K562 (cell line): Measurements from ENCODE around the gene ZNF234. TPM values are rescaled to one million over a fixed set of nuclear protein-coding genes. Genes with fewer than 3 reads are reported as not detected.

Experiments
- ARID1B ChIP-seq: fragments of 450-650 bp; IDR thresholded peaks from 2 replicates; pipeline ENCODE4 v1.6.1; 2016; ENCODE audit warnings: antibody characterized with exemption, mild to moderate bottlenecking, inconsistent platforms
- DIDO1 ChIP-seq: fragments of 450-650 bp; IDR thresholded peaks from 2 replicates; pipeline ENCODE4 v1.6.1; 2016; ENCODE audit warnings: low read depth, missing biosample characterization, missing genetic modification characterization
- EHMT2 ChIP-seq: fragments of 450-650 bp; IDR thresholded peaks from 2 replicates; pipeline ENCODE4 v1.6.1; 2018; ENCODE audit warnings: antibody characterized with exemption
- FOXA3 ChIP-seq, 2 experiments: fragments of 450-650 bp in 1 of 2; sonication (generic) in 1 of 2; formaldehyde crosslinking; IDR thresholded peaks in 1 of 2; conservative IDR thresholded peaks in 1 of 2; 2 replicates each; pipeline versions ENCODE4 v1.4.0 to v1.8.0; 2020 to 2022; ENCODE audit warnings: mild to moderate bottlenecking in 2 of 2, missing genetic modification reagents in 1 of 2
- FOXK2 ChIP-seq, 2 experiments: fragments of 450-650 bp; IDR thresholded peaks in 1 of 2; conservative IDR thresholded peaks in 1 of 2; 2 replicates each; pipeline ENCODE4 v1.6.1; 2016; ENCODE audit warnings: low read depth in 2 of 2, mild to moderate bottlenecking in 1 of 2
- NFE2L1 ChIP-seq: fragments of 450-650 bp; IDR thresholded peaks from 2 replicates; pipeline ENCODE4 v1.6.1; 2016; ENCODE audit warnings: missing genetic modification characterization, low read depth, mild to moderate bottlenecking, missing compliant biosample characterization, moderate library complexity, borderline replicate concordance
- POLR3A ChIP-seq: IDR thresholded peaks from 2 replicates; pipeline ENCODE4 v1.6.1; 2011; ENCODE audit warnings: borderline replicate concordance, mild to moderate bottlenecking, moderate library complexity; ENCODE audit not compliant: insufficient read length, insufficient read depth; ENCODE audit errors: extremely low read depth
- RFX5 ChIP-seq: IDR thresholded peaks from 2 replicates; pipeline ENCODE4 v1.6.1; 2011; ENCODE audit warnings: low read depth, mild to moderate bottlenecking, improper control_type of control experiment, low read length
- TCF7L2 ChIP-seq: fragments of 150-350 bp; IDR thresholded peaks from 2 replicates; pipeline ENCODE4 v1.6.1; 2016; ENCODE audit warnings: low read depth, mild to moderate bottlenecking, low read length, moderate library complexity
- XRCC5 ChIP-seq: fragments of 200-400 bp; formaldehyde crosslinking; IDR thresholded peaks from 2 replicates; pipeline ENCODE4 v1.6.1; 2017; ENCODE audit warnings: low read depth, mild to moderate bottlenecking, low read length
- YY1 ChIP-seq, 3 experiments: IDR thresholded peaks; 2 replicates each; pipeline ENCODE4 v1.6.1; 2011; ENCODE audit warnings: low read length in 2 of 3, mild to moderate bottlenecking in 2 of 3, moderate library complexity in 2 of 3, borderline replicate concordance in 1 of 3, control low read depth in 1 of 3, low read depth in 1 of 3; ENCODE audit not compliant: insufficient read depth in 3 of 3, insufficient replicate concordance in 2 of 3, control insufficient read depth in 1 of 3, insufficient read length in 1 of 3; ENCODE audit errors: extremely low read depth in 1 of 3
- ZEB2 ChIP-seq: fragments of 450-650 bp; IDR thresholded peaks from 2 replicates; pipeline ENCODE4 v1.6.1; 2016
- ZNF121 ChIP-seq: sonication (generic); formaldehyde crosslinking; conservative IDR thresholded peaks from 2 replicates; pipeline ENCODE4 v1.8.0; 2022; ENCODE audit warnings: missing genetic modification reagents
- ZNF431 ChIP-seq: sonication (generic); formaldehyde crosslinking; IDR thresholded peaks from 2 replicates; pipeline ENCODE4 v1.8.0; 2022; ENCODE audit warnings: mild to moderate bottlenecking, missing genetic modification reagents
- polyA plus RNA-seq, 8 experiments: library from polyadenylated mRNA; depleted of rRNA in 4 of 8; stranded (reverse) in 5 of 8; unstranded in 3 of 8; fragments of >200 nt; fragmentation: Nextera tagmentation in 2 of 8; fragmentation: Illumina TruSeq in 1 of 8; extraction: Ambion mirVana in 2 of 8; extraction: Trizol in 1 of 8; gene quantifications; 2 replicates each; pipeline versions ENCODE4 v1.2.1 to v1.2.3, GENCODE V29; 2011 to 2014; ENCODE audit warnings: inconsistent platforms in 1 of 8, missing spikeins in 1 of 8
- total RNA-seq, 7 experiments: library from RNA; depleted of rRNA in 6 of 7; stranded (reverse); fragments of >200 nt in 6 of 7; fragmentation: Illumina TruSeq in 2 of 7; extraction: Trizol in 2 of 7; gene quantifications; 2 replicates each; pipeline versions ENCODE4 v1.2.1 to v1.2.3, GENCODE V29; 2011 to 2021; ENCODE audit warnings: low replicate concordance in 1 of 7
- TF ChIP-seq, protein P1 (sequence below): fragments of 450-650 bp; IDR thresholded peaks from 2 replicates; pipeline ENCODE4 v1.6.1; 2016; ENCODE audit warnings: low read depth
- TF ChIP-seq, protein P2 (sequence below): fragments of 250-450 bp; sonication (Bioruptor Pico); IDR thresholded peaks from 2 replicates; pipeline ENCODE4 v1.6.1; 2021; ENCODE audit warnings: mild to moderate bottlenecking
- TF ChIP-seq, protein P3 (sequence below): fragments of 450-650 bp; IDR thresholded peaks from 2 replicates; pipeline ENCODE4 v1.6.1; 2016; ENCODE audit warnings: low read depth, mild to moderate bottlenecking, moderate library complexity

The ZNF234 gene
- total and polyA plus RNA-seq, 9 of the 15 experiments (the other 6 are each of a cell fraction or from before 2014, with no cell fraction given), result 0.82 to 2.9 (median 1.5) TPM

DNA sequence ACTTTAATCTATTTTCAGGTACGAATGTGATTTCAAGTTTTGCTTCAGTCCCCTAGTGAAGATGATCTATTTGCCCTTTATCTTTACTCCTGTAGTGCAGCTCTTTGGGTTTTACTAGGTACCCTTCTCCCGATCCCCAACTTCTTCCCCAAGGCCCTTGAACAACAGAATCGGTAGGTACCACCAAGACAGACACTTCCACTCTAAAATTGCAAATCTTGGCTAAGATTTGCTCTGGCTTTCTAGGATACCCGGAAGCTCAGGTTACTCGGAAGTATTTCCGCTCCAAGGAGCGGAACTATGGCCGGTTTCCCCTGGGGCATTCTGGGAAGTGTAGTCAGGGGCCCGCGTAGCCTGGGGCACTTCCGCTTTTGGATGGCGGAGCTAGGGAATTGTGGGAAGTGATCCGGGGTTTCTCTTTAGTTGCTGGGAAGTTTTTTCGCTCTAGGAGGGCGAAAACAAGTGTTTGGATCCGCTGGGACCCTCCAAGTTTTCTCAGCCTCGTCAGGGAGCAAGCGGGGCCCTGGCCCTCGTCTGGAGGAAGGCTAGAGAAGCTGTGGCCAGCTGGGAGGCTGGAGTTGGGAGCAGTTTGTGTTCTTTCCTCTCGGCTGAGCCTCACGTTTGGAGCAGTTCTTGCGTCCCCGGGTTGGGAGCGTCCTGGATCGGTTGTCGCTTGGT is 65.9 kb downstream of the ZNF234 start (continued):
- TF ChIP-seq, protein P1, sequence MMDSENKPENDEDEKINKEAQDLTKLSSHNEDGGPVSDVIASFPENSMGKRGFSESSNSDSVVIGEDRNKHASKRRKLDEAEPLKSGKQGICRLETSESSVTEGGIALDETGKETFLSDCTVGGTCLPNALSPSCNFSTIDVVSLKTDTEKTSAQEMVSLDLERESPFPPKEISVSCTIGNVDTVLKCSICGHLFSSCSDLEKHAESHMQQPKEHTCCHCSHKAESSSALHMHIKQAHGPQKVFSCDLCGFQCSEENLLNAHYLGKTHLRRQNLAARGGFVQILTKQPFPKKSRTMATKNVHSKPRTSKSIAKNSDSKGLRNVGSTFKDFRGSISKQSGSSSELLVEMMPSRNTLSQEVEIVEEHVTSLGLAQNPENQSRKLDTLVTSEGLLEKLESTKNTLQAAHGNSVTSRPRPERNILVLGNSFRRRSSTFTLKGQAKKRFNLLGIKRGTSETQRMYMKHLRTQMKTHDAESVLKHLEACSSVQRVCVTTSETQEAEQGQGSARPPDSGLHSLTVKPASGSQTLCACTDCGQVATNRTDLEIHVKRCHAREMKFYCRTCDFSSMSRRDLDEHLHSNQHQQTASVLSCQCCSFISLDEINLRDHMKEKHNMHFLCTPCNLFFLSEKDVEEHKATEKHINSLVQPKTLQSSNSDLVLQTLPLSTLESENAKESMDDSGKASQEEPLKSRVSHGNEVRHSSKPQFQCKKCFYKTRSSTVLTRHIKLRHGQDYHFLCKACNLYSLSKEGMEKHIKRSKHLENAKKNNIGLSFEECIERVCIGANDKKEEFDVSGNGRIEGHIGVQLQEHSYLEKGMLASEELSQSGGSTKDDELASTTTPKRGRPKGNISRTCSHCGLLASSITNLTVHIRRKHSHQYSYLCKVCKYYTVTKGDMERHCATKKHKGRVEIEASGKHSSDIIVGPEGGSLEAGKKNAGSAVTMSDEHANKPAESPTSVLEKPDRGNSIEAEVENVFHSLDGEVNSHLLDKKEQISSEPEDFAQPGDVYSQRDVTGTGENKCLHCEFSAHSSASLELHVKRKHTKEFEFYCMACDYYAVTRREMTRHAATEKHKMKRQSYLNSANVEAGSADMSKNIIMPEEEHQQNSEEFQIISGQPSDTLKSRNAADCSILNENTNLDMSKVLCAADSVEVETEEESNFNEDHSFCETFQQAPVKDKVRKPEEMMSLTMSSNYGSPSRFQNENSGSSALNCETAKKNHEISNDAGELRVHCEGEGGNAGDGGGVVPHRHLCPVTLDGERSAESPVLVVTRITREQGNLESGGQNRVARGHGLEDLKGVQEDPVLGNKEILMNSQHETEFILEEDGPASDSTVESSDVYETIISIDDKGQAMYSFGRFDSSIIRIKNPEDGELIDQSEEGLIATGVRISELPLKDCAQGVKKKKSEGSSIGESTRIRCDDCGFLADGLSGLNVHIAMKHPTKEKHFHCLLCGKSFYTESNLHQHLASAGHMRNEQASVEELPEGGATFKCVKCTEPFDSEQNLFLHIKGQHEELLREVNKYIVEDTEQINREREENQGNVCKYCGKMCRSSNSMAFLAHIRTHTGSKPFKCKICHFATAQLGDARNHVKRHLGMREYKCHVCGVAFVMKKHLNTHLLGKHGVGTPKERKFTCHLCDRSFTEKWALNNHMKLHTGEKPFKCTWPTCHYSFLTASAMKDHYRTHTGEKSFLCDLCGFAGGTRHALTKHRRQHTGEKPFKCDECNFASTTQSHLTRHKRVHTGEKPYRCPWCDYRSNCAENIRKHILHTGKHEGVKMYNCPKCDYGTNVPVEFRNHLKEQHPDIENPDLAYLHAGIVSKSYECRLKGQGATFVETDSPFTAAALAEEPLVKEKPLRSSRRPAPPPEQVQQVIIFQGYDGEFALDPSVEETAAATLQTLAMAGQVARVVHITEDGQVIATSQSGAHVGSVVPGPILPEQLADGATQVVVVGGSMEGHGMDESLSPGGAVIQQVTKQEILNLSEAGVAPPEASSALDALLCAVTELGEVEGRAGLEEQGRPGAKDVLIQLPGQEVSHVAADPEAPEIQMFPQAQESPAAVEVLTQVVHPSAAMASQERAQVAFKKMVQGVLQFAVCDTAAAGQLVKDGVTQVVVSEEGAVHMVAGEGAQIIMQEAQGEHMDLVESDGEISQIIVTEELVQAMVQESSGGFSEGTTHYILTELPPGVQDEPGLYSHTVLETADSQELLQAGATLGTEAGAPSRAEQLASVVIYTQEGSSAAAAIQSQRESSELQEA, result no peak
- peak; percentile 97 for TF ChIP-seq EHMT2
- no peak for TF ChIP-seq NFE2L1 (tag)
- no peak for TF ChIP-seq FOXA3 (CRISPR knock-in tag; conservative IDR thresholded peaks at IDR 0.05 in 1 of 2, IDR thresholded peaks at IDR 0.05 in 1 of 2)
- no peak for TF ChIP-seq XRCC5
- no peak for TF ChIP-seq ARID1B
- peak; percentile 23 to 91 (median 78) for TF ChIP-seq YY1 (IDR thresholded peaks at IDR 0.05; ENCODE audit: borderline replicate concordance in 1 of 3, control insufficient read depth in 1 of 3, extremely low read depth in 1 of 3, insufficient read depth in 3 of 3, insufficient read length in 1 of 3, insufficient replicate concordance in 2 of 3, low read depth in 1 of 3, low read length in 2 of 3)
- no peak for TF ChIP-seq RFX5
- 0 out of 4 replicates have a peak, but pooled peaks of 1 of the 2 experiments have one; percentile 16 for TF ChIP-seq FOXK2 (conservative IDR thresholded peaks at IDR 0.05 in 1 of 2, IDR thresholded peaks at IDR 0.05 in 1 of 2; ENCODE audit: low read depth in 2 of 2)
- TF ChIP-seq TCF7L2, result no peak
- TF ChIP-seq DIDO1, result peak; percentile 71
- no peak for TF ChIP-seq ZEB2
- no peak for TF ChIP-seq POLR3A
- TF ChIP-seq, protein P2, sequence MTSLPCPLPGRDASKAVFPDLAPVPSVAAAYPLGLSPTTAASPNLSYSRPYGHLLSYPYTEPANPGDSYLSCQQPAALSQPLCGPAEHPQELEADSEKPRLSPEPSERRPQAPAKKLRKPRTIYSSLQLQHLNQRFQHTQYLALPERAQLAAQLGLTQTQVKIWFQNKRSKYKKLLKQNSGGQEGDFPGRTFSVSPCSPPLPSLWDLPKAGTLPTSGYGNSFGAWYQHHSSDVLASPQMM, result no peak
- TF ChIP-seq, protein P3, sequence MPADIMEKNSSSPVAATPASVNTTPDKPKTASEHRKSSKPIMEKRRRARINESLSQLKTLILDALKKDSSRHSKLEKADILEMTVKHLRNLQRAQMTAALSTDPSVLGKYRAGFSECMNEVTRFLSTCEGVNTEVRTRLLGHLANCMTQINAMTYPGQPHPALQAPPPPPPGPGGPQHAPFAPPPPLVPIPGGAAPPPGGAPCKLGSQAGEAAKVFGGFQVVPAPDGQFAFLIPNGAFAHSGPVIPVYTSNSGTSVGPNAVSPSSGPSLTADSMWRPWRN, result no peak
- TF ChIP-seq ZNF431 (CRISPR knock-in tag), result no peak
- TF ChIP-seq ZNF121 (CRISPR knock-in tag), result no peak
